Neural cell (in vitro differentiated cells): ENCODE measurements around the gene PRKCA.

Experiments
- EZH2 ChIP-seq: fragments of 200-600, 300-800 bp; shearing (Covaris generic), sonication (generic); IDR thresholded peaks from 2 replicates; pipeline ENCODE4 v1.6.1; 2014; ENCODE audit warnings: antibody characterized with exemption, low read length, borderline replicate concordance, mild to moderate bottlenecking; ENCODE audit not compliant: insufficient read depth, poor library complexity, severe bottlenecking
- SMC3 ChIP-seq: fragments of 450-650 bp; conservative IDR thresholded peaks from 2 replicates; pipeline ENCODE4 v1.6.1; 2014; ENCODE audit warnings: antibody characterized with exemption, mild to moderate bottlenecking, moderate library complexity; ENCODE audit not compliant: poor library complexity
- TF ChIP-seq, protein P1 (sequence below): fragments of 450-650 bp; IDR thresholded peaks from 2 replicates; pipeline ENCODE4 v1.5.1; 2014; ENCODE audit warnings: antibody characterized with exemption, mild to moderate bottlenecking, moderate library complexity; ENCODE audit not compliant: poor library complexity, severe bottlenecking

- no peak for TF ChIP-seq SMC3
- TF ChIP-seq, protein P1, sequence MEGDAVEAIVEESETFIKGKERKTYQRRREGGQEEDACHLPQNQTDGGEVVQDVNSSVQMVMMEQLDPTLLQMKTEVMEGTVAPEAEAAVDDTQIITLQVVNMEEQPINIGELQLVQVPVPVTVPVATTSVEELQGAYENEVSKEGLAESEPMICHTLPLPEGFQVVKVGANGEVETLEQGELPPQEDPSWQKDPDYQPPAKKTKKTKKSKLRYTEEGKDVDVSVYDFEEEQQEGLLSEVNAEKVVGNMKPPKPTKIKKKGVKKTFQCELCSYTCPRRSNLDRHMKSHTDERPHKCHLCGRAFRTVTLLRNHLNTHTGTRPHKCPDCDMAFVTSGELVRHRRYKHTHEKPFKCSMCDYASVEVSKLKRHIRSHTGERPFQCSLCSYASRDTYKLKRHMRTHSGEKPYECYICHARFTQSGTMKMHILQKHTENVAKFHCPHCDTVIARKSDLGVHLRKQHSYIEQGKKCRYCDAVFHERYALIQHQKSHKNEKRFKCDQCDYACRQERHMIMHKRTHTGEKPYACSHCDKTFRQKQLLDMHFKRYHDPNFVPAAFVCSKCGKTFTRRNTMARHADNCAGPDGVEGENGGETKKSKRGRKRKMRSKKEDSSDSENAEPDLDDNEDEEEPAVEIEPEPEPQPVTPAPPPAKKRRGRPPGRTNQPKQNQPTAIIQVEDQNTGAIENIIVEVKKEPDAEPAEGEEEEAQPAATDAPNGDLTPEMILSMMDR, result no peak
- TF ChIP-seq EZH2, result no peak
Observed at GRCh38 chr17:66829883-66830282, 527.5 kb downstream of the PRKCA start.
